GM21528 (cell line): Measurements from ENCODE around the gene MLC1.

Experiments
- ATAC-seq: cut with Tn5 transposase; IDR thresholded peaks from one replicate; pipeline ENCODE4 v1.9.1; 2021; ENCODE audit warnings: mild to moderate bottlenecking, moderate library complexity; ENCODE audit not compliant: unreplicated experiment, low FRiP score

Gene MLC1

GRCh38 chr22:50017701-50018224 lies 67.5 kb downstream of the MLC1 start:
- ATAC-seq: no peak

GRCh38 chr22:50016988-50017700 lies 68.1 kb downstream of the MLC1 start:
- ATAC-seq: no peak

GRCh38 chr22:50016308-50016987 lies 68.8 kb downstream of the MLC1 start:
- ATAC-seq: no peak

- no peak for ATAC-seq
These were observed 69.5 kb downstream of the MLC1 start for GRCh38 chr22:50015451-50016307.

- ATAC-seq: no peak
These were observed 70.4 kb downstream of the MLC1 start for GRCh38 chr22:50014655-50015401.

- no peak for ATAC-seq
These were observed 71.1 kb downstream of the MLC1 start for GRCh38 chr22:50014053-50014501.

GRCh38 chr22:50012211-50013181 lies 72.7 kb downstream of the MLC1 start, which contains the start of gene IL17REL:
Gene IL17REL, minus strand, starts transcription at chr22:50012765. Its CDS starts 119 bp downstream, at chr22:50012646.
- no peak for ATAC-seq

- ATAC-seq: no peak
These were observed 73.6 kb downstream of the MLC1 start for GRCh38 chr22:50011447-50012210.

- no peak for ATAC-seq
These were observed 74.4 kb downstream of the MLC1 start for GRCh38 chr22:50010676-50011446.

GRCh38 chr22:50009765-50010675 lies 75.2 kb downstream of the MLC1 start:
- ATAC-seq: no peak
